Measurements from ENCODE around the gene MVB12B. TPM values are rescaled to one million over a fixed set of nuclear protein-coding genes. Genes with fewer than 3 reads are reported as not detected.

The MVB12B gene
- total and polyA plus RNA-seq, 2 of the 8 experiments (the other 6 are each of a cell fraction or from before 2014, with no cell fraction given) = 2.6 to 5.0 TPM

DNA sequence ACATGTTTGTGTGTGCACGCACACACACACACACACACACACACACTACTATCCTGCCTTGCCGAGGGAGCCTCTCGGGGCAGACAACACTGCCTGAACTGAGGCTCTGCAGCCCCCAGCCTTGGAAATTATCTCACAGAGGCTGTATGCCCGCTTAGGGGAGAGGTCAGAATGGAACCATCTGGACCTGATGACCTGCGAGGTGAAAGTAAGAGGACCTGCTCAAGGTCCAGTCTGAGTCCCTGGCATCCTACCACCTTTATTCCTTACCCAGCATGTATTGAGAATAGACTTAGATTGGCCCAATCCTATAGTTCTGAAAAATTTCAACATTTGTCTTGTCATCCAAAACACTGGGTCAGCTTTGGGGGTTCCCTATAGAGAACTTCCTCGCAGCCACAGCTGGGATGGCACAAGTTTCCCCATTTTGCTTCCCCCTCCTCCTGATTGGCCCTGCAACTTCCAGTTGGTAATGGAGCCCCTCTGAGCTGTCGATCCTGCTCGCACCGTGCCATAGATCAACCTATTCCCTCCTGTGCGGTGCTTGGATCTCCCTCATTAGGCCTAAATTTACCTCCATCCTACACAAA is 10.2 kb downstream of the MVB12B start (continued):
- TF ChIP-seq RNF2 (IDR thresholded peaks at IDR 0.05; ENCODE audit: borderline replicate concordance, low read depth, low read length, missing control alignments, poor library complexity, severe bottlenecking) = no peak
- TF ChIP-seq MAFK (IDR thresholded peaks at IDR 0.05; ENCODE audit: low read depth, low read length) = no peak
- no peak for TF ChIP-seq SIRT6 (IDR thresholded peaks at IDR 0.05; ENCODE audit: low read length)
- TF ChIP-seq TEAD4 (IDR thresholded peaks at IDR 0.05; ENCODE audit: low read depth, low read length) = no peak
- TF ChIP-seq HDAC6 (IDR thresholded peaks at IDR 0.05; ENCODE audit: low read depth, low read length) = no peak
- TF ChIP-seq, protein P1, sequence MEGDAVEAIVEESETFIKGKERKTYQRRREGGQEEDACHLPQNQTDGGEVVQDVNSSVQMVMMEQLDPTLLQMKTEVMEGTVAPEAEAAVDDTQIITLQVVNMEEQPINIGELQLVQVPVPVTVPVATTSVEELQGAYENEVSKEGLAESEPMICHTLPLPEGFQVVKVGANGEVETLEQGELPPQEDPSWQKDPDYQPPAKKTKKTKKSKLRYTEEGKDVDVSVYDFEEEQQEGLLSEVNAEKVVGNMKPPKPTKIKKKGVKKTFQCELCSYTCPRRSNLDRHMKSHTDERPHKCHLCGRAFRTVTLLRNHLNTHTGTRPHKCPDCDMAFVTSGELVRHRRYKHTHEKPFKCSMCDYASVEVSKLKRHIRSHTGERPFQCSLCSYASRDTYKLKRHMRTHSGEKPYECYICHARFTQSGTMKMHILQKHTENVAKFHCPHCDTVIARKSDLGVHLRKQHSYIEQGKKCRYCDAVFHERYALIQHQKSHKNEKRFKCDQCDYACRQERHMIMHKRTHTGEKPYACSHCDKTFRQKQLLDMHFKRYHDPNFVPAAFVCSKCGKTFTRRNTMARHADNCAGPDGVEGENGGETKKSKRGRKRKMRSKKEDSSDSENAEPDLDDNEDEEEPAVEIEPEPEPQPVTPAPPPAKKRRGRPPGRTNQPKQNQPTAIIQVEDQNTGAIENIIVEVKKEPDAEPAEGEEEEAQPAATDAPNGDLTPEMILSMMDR (IDR thresholded peaks at IDR 0.05; ENCODE audit: control extremely low read depth in 1 of 3, insufficient read depth in 1 of 3, low read depth in 1 of 3, low read length in 3 of 3) = no peak
- TF ChIP-seq ZNF274 (IDR thresholded peaks at IDR 0.05; ENCODE audit: borderline replicate concordance, extremely low read depth, low read length) = no peak
